Measurements from ENCODE around the gene MCL1.
"Not testable (repeated sequence)": the region's sequence is repeated elsewhere in the genome, so short reads cannot be mapped to it uniquely, and the experiment has no call there.

MCL1 gene

GRCh38 chr1:150603711-150604110 lies 24.3 kb upstream of the MCL1 start:
- DNase-seq (ENCODE audit: low read depth in 3 of 3, low spot score in 1 of 3): no peak

GRCh38 chr1:150602372-150602771 lies 23.0 kb upstream of the MCL1 start:
- DNase-seq (ENCODE audit: low read depth in 3 of 3, low spot score in 1 of 3): not testable (repeated sequence)

- no peak for DNase-seq (ENCODE audit: low read depth in 3 of 3, low spot score in 1 of 3)
These were observed 22.1 kb upstream of the MCL1 start for GRCh38 chr1:150601540-150601939.

- DNase-seq (ENCODE audit: low read depth in 3 of 3, low spot score in 1 of 3): not testable (repeated sequence)
These were observed 18.9 kb upstream of the MCL1 start for GRCh38 chr1:150598346-150598745.

- DNase-seq (ENCODE audit: low read depth in 3 of 3, low spot score in 1 of 3): no peak
These were observed 17.6 kb upstream of the MCL1 start for GRCh38 chr1:150596976-150597375.

GRCh38 chr1:150596095-150596892 lies 16.9 kb upstream of the MCL1 start:
- no peak for DNase-seq (ENCODE audit: low read depth in 3 of 3, low spot score in 1 of 3)

GRCh38 chr1:150582371-150582770 lies 3.0 kb upstream of the MCL1 start:
- no peak for DNase-seq (ENCODE audit: low read depth in 3 of 3, low spot score in 1 of 3)

- not testable (repeated sequence) for DNase-seq (ENCODE audit: low read depth in 3 of 3, low spot score in 1 of 3)
These were observed 2.6 kb upstream of the MCL1 start for GRCh38 chr1:150581962-150582361.

- not testable (repeated sequence) for DNase-seq (ENCODE audit: low read depth in 3 of 3, low spot score in 1 of 3)
These were observed 2.0 kb upstream of the MCL1 start for GRCh38 chr1:150581437-150581836.

GRCh38 chr1:150580966-150581365 lies 1.6 kb upstream of the MCL1 start:
- DNase-seq (ENCODE audit: low read depth in 3 of 3, low spot score in 1 of 3): not testable (repeated sequence)

GRCh38 chr1:150579945-150580642 lies 684 bp upstream of the MCL1 start:
- no peak for DNase-seq (ENCODE audit: low read depth in 3 of 3, low spot score in 1 of 3)

- DNase-seq (ENCODE audit: low read depth in 3 of 3, low spot score in 1 of 3): no peak
These were observed 919 bp downstream of the MCL1 start for GRCh38 chr1:150578272-150579109.

- DNase-seq (ENCODE audit: low read depth in 3 of 3, low spot score in 1 of 3): no peak
These were observed 1.7 kb downstream of the MCL1 start for GRCh38 chr1:150577557-150578271.

- DNase-seq (ENCODE audit: low read depth in 3 of 3, low spot score in 1 of 3): no peak
These were observed 2.4 kb downstream of the MCL1 start for GRCh38 chr1:150576794-150577556.

GRCh38 chr1:150576367-150576711 lies 3.1 kb downstream of the MCL1 start:
- no peak for DNase-seq (ENCODE audit: low read depth in 3 of 3, low spot score in 1 of 3)

- no peak for DNase-seq (ENCODE audit: low read depth in 3 of 3, low spot score in 1 of 3)
These were observed 3.7 kb downstream of the MCL1 start for GRCh38 chr1:150575518-150576366.

- DNase-seq (ENCODE audit: low read depth in 3 of 3, low spot score in 1 of 3): no peak
These were observed 4.3 kb downstream of the MCL1 start for GRCh38 chr1:150575072-150575489.

- DNase-seq (ENCODE audit: low read depth in 3 of 3, low spot score in 1 of 3): no peak
These were observed 4.9 kb downstream of the MCL1 start for GRCh38 chr1:150574260-150575071.
